Measurements from ENCODE around the gene MEAK7.

- TF ChIP-seq YY1 (IDR thresholded peaks at IDR 0.05; ENCODE audit: insufficient read depth, insufficient read length), result no peak
- no peak for TF ChIP-seq ZNF274 (IDR thresholded peaks at IDR 0.05; ENCODE audit: low read depth, low read length)
- TF ChIP-seq SUZ12 (IDR thresholded peaks at IDR 0.05; ENCODE audit: extremely low read depth, insufficient read depth, insufficient read length), result no peak
These were observed 8.7 kb upstream of the MEAK7 start for GRCh38 chr16:84513123-84513522.

Data from NT2/D1 (cell line).